GM12875 (cell line): ENCODE data around the gene RADIL.

Experiments used
- H3K4me3 ChIP-seq: one replicate; pipeline ENCODE4 v1.5.1; 2011; ENCODE audit warnings: low read depth, low read length, control low read depth
- CTCF ChIP-seq: IDR thresholded peaks from 2 replicates; pipeline ENCODE4 v1.5.1; 2011; ENCODE audit warnings: low read depth, mild to moderate bottlenecking, control low read depth, inconsistent platforms, low read length, moderate library complexity, borderline replicate concordance; ENCODE audit not compliant: insufficient read depth

RADIL gene

GRCh38 chr7:4849390-4849789 is 34.1 kb downstream of the RADIL start:
- TF ChIP-seq CTCF: 0 out of 2 replicates have a peak, but pooled peaks have one; percentile 22
- H3K4me3 ChIP-seq: no peak overlapping the region

GRCh38 chr7:4845740-4846142 is 37.8 kb downstream of the RADIL start:
- H3K4me3 ChIP-seq: no peak overlapping the region
- TF ChIP-seq CTCF: no peak

GRCh38 chr7:4842319-4843064 is 41.0 kb downstream of the RADIL start:
- H3K4me3 ChIP-seq: no peak overlapping the region
- TF ChIP-seq CTCF: no peak

GRCh38 chr7:4841836-4842235 is 41.7 kb downstream of the RADIL start:
- H3K4me3 ChIP-seq: no peak overlapping the region
- TF ChIP-seq CTCF: no peak

GRCh38 chr7:4841007-4841784 is 42.3 kb downstream of the RADIL start:
- TF ChIP-seq CTCF: no peak

GRCh38 chr7:4840079-4840501 is 43.4 kb downstream of the RADIL start:
- TF ChIP-seq CTCF: no peak
- no peak overlapping the region for H3K4me3 ChIP-seq

More at GRCh38 chr7:4841007-4841784, 42.3 kb downstream of the RADIL start:
- H3K4me3 ChIP-seq: no peak overlapping the region
